SU-DHL-6 (cell line): ENCODE measurements around the gene DMXL1.

Experiments
- EZH2phosphoT487 ChIP-seq: fragments of 200-600 bp; sonication (generic), shearing (Covaris generic); conservative IDR thresholded peaks from 2 replicates; pipeline ENCODE4 v1.6.1; 2018; ENCODE audit warnings: mild to moderate bottlenecking, antibody characterized with exemption, low read length, moderate library complexity, mixed read lengths
- TF ChIP-seq, protein P1 (sequence below): fragments of 200-600 bp; sonication (generic); IDR thresholded peaks from one replicate; pipeline ENCODE4 v1.5.1; 2017; ENCODE audit warnings: antibody characterized with exemption, mild to moderate bottlenecking, low read length, moderate library complexity; ENCODE audit not compliant: insufficient read depth, poor library complexity, severe bottlenecking

DNA sequence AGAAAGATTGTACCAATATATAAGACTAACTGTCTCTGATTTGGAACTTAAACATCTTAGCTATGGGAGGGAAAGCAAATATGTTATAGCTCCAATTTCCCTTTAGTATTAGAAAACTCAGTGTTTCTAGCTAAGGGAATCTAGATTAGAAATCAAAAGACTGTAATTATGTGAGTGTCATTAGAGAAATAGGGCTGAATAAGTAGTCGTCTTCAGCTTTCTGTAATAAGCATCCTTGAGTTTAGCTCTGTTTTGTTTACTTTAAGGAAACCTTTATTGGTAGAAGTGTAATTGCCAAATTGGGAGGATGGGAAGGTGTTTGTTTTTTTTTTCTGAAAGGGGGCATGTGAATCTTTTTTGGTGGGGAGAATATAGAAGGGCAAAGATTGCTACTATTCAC is 5.2 kb downstream of the DMXL1 start:
- TF ChIP-seq, protein P1, sequence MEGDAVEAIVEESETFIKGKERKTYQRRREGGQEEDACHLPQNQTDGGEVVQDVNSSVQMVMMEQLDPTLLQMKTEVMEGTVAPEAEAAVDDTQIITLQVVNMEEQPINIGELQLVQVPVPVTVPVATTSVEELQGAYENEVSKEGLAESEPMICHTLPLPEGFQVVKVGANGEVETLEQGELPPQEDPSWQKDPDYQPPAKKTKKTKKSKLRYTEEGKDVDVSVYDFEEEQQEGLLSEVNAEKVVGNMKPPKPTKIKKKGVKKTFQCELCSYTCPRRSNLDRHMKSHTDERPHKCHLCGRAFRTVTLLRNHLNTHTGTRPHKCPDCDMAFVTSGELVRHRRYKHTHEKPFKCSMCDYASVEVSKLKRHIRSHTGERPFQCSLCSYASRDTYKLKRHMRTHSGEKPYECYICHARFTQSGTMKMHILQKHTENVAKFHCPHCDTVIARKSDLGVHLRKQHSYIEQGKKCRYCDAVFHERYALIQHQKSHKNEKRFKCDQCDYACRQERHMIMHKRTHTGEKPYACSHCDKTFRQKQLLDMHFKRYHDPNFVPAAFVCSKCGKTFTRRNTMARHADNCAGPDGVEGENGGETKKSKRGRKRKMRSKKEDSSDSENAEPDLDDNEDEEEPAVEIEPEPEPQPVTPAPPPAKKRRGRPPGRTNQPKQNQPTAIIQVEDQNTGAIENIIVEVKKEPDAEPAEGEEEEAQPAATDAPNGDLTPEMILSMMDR = no peak
- TF ChIP-seq EZH2phosphoT487 = no peak
